ENCODE results near the gene SRL.

- no peak for TF ChIP-seq ELF4 (IDR thresholded peaks at IDR 0.05)
- no peak for TF ChIP-seq TARDBP (IDR thresholded peaks at IDR 0.05)
- no peak for TF ChIP-seq NFRKB (IDR thresholded peaks at IDR 0.05)
These were observed 39.1 kb downstream of the SRL start for GRCh38 chr16:4202615-4203345.
